GM12878 (cell line): ENCODE data around the gene DISC1. TPM values are rescaled to one million over a fixed set of nuclear protein-coding genes. Genes with fewer than 3 reads are reported as not detected.

Experiments used
- ATAC-seq: fragments of 200-7000 bp; cut with Tn5 transposase; 3 replicates; pipeline ENCODE4 v1.9.1; 2020; ENCODE audit warnings: mild to moderate bottlenecking, moderate library complexity
- BruUV-seq: library from RNA; stranded (reverse); fragments of 400-500 nt; replicated peaks from 2 replicates; lab custom pipeline; 2021; lab: Mats Ljungman, UMichigan
- CTCF ChIA-PET: fragments of 300-600 bp; sonication (Branson Sonifier 250); formaldehyde crosslinking; extraction: SDS; loops from one replicate; lab custom pipeline; 2021; ENCODE audit warnings: inconsistent platforms; lab: Yijun Ruan, JAX
- POLR2A ChIA-PET: fragments of 350-600 bp; formaldehyde crosslinking; extraction: SDS; loops from one replicate; lab custom pipeline; 2021; ENCODE audit warnings: inconsistent platforms; lab: Charles Lee
- RAD21 ChIA-PET: fragments of 300-600 bp; sonication (Branson Sonifier 250); formaldehyde crosslinking; loops from one replicate; lab custom pipeline; 2023; ENCODE audit warnings: antibody characterized with exemption; ENCODE audit not compliant: unreplicated experiment; lab: Charles Lee
- SMC1A ChIA-PET: fragments of 300-600 bp; sonication (Branson Sonifier 250); formaldehyde crosslinking; loops from one replicate; lab custom pipeline; 2023; ENCODE audit not compliant: unreplicated experiment, uncharacterized antibody; lab: Charles Lee
- DNase-seq: peaks from one replicate; pipeline ENCODE4 v3.0.0-alpha.2; 2011; ENCODE audit warnings: low read depth, low spot score
- FAIRE-seq: peaks from 3 replicates; lab custom pipeline; 2011; peaks lifted over from hg19 to GRCh38; lab: Jason Lieb, UNC
- H2AFZ ChIP-seq: 2 replicates; pipeline ENCODE4 v1.6.0; 2011; ENCODE audit warnings: low read depth, low read length, control low read depth; ENCODE audit not compliant: control insufficient read depth
- H3K27ac ChIP-seq: 2 replicates; pipeline ENCODE4 v1.5.1; 2011; ENCODE audit warnings: control low read depth; ENCODE audit not compliant: control insufficient read depth, insufficient read depth
- H3K27me3 ChIP-seq, 2 experiments: replicated peaks in 1 of 2; 2 replicates each; pipeline versions ENCODE4 v1.6.0 to v1.6.1; 2011; ENCODE audit warnings: low read length in 1 of 2; ENCODE audit not compliant: control insufficient read depth in 2 of 2, insufficient read depth in 2 of 2
- H3K36me3 ChIP-seq, 2 experiments: 2 replicates each; pipeline ENCODE4 v1.5.1; 2011; ENCODE audit warnings: low read length in 1 of 2; ENCODE audit not compliant: control insufficient read depth in 2 of 2, insufficient read depth in 2 of 2
- H3K4me1 ChIP-seq: 2 replicates; pipeline ENCODE4 v1.6.1; 2011; ENCODE audit warnings: mild to moderate bottlenecking, low read length, moderate library complexity, mixed read lengths; ENCODE audit not compliant: control insufficient read depth, insufficient read depth
- H3K4me2 ChIP-seq: 2 replicates; pipeline ENCODE4 v1.6.0; 2011; ENCODE audit warnings: control low read depth; ENCODE audit not compliant: control insufficient read depth, insufficient read depth
- H3K4me3 ChIP-seq: fragments of 200-600 bp; sonication (generic); 2 replicates; pipeline ENCODE4 v1.5.1; 2016
- H3K79me2 ChIP-seq: 2 replicates; pipeline ENCODE4 v1.6.0; 2011; ENCODE audit warnings: low read length; ENCODE audit not compliant: control insufficient read depth, insufficient read depth
- H3K9ac ChIP-seq: 2 replicates; pipeline ENCODE4 v1.8.0; 2011; ENCODE audit warnings: low read length, control low read depth, mixed read lengths; ENCODE audit not compliant: control insufficient read depth, insufficient read depth
- H3K9me3 ChIP-seq: replicated peaks from 3 replicates; pipeline ENCODE4 v1.5.1; 2011; ENCODE audit warnings: mild to moderate bottlenecking, low read length; ENCODE audit not compliant: control insufficient read depth, insufficient read depth
- H4K20me1 ChIP-seq: 2 replicates; pipeline ENCODE4 v1.6.0; 2011; ENCODE audit not compliant: control insufficient read depth, insufficient read depth
- BHLHE40 ChIP-seq, 2 experiments: fragments of 450-650 bp in 1 of 2; IDR thresholded peaks; 2 replicates each; pipeline ENCODE4 v1.6.1; 2011 to 2017; ENCODE audit warnings: low read depth in 2 of 2, borderline replicate concordance in 1 of 2, improper control_type of control experiment in 1 of 2, low read length in 1 of 2, mild to moderate bottlenecking in 1 of 2
- CBX3 ChIP-seq: fragments of 200-600 bp; sonication (generic); IDR thresholded peaks from 2 replicates; pipeline ENCODE4 v1.6.1; 2016; ENCODE audit warnings: low read depth, borderline replicate concordance
- CBX5 ChIP-seq: sonication (generic); IDR thresholded peaks from 2 replicates; pipeline ENCODE4 v1.6.1; 2016; ENCODE audit warnings: low read depth, moderate library complexity, mild to moderate bottlenecking, inconsistent platforms
- EP300 ChIP-seq, 2 experiments: fragments of 150-350 bp in 1 of 2; IDR thresholded peaks; 2 replicates each; pipeline ENCODE4 v1.6.1; 2011 to 2012; ENCODE audit warnings: low read depth in 2 of 2, low read length in 2 of 2, borderline replicate concordance in 1 of 2, improper control_type of control experiment in 1 of 2, inconsistent platforms in 1 of 2; ENCODE audit not compliant: control insufficient read depth in 1 of 2
- FOXK2 ChIP-seq: fragments of 450-650 bp; IDR thresholded peaks from 2 replicates; pipeline ENCODE4 v1.6.1; 2017; ENCODE audit warnings: mild to moderate bottlenecking, moderate library complexity
- IKZF1 ChIP-seq: fragments of 450-650 bp; conservative IDR thresholded peaks from 2 replicates; pipeline ENCODE4 v1.6.1; 2017; ENCODE audit warnings: antibody characterized with exemption, mild to moderate bottlenecking
- KLF5 ChIP-seq: fragments of 450-650 bp; IDR thresholded peaks from 2 replicates; pipeline ENCODE4 v1.6.1; 2014; ENCODE audit warnings: mild to moderate bottlenecking; ENCODE audit not compliant: partially characterized antibody
- MTA2 ChIP-seq: fragments of 450-650 bp; IDR thresholded peaks from 2 replicates; pipeline ENCODE4 v1.6.1; 2016; ENCODE audit warnings: low read depth, mild to moderate bottlenecking, moderate library complexity
- MYC ChIP-seq: IDR thresholded peaks from 2 replicates; pipeline ENCODE4 v1.6.1; 2011; ENCODE audit warnings: mild to moderate bottlenecking, low read length, moderate library complexity, inconsistent platforms; ENCODE audit not compliant: insufficient read depth, insufficient replicate concordance, insufficient read length, severe bottlenecking
- NFIC ChIP-seq: IDR thresholded peaks from 2 replicates; pipeline ENCODE4 v1.6.1; 2012; ENCODE audit warnings: low read depth, mild to moderate bottlenecking, inconsistent platforms, low read length, moderate library complexity
- NFYA ChIP-seq: IDR thresholded peaks from 2 replicates; pipeline ENCODE4 v1.6.1; 2011; ENCODE audit warnings: low read depth, mild to moderate bottlenecking, low read length, improper control_type of control experiment, borderline replicate concordance
- NR2C2 ChIP-seq: IDR thresholded peaks from 2 replicates; pipeline ENCODE4 v1.6.1; 2011; ENCODE audit warnings: borderline replicate concordance, low read depth; ENCODE audit not compliant: control insufficient read depth, insufficient read length
- NRF1 ChIP-seq: conservative IDR thresholded peaks from 2 replicates; pipeline ENCODE4 v1.6.1; 2011; ENCODE audit warnings: mild to moderate bottlenecking, low read depth, low read length, improper control_type of control experiment
- POLR2AphosphoS5 ChIP-seq: IDR thresholded peaks from 2 replicates; pipeline ENCODE4 v1.6.1; 2011; ENCODE audit warnings: mild to moderate bottlenecking, low read length, inconsistent platforms
- RCOR1 ChIP-seq: conservative IDR thresholded peaks from 2 replicates; pipeline ENCODE4 v1.6.1; 2012; ENCODE audit warnings: low read depth, low read length, improper control_type of control experiment
- RFX5 ChIP-seq: IDR thresholded peaks from 2 replicates; pipeline ENCODE4 v1.6.1; 2011; ENCODE audit warnings: low read depth, low read length, improper control_type of control experiment
- SIX5 ChIP-seq: IDR thresholded peaks from 2 replicates; pipeline ENCODE4 v1.6.1; 2011; ENCODE audit warnings: mild to moderate bottlenecking, low read depth, low read length, moderate library complexity; ENCODE audit not compliant: severe bottlenecking
- SMAD1 ChIP-seq: fragments of 450-650 bp; IDR thresholded peaks from 2 replicates; pipeline ENCODE4 v1.6.1; 2018; ENCODE audit warnings: mild to moderate bottlenecking, low read depth; ENCODE audit not compliant: partially characterized antibody
- STAT1 ChIP-seq: fragments of 450-650 bp; conservative IDR thresholded peaks from 2 replicates; pipeline ENCODE4 v1.6.1; 2014; ENCODE audit warnings: antibody characterized with exemption, mild to moderate bottlenecking
- TCF12 ChIP-seq: IDR thresholded peaks from 2 replicates; pipeline ENCODE4 v1.6.1; 2011; ENCODE audit warnings: low read depth, mild to moderate bottlenecking, low read length
- TCF3 ChIP-seq: IDR thresholded peaks from 2 replicates; pipeline ENCODE4 v1.6.1; 2012; ENCODE audit warnings: low read depth, mild to moderate bottlenecking, low read length, borderline replicate concordance; ENCODE audit not compliant: insufficient read depth
- ZNF207 ChIP-seq: fragments of 450-650 bp; IDR thresholded peaks from 2 replicates; pipeline ENCODE4 v1.6.1; 2014; ENCODE audit warnings: antibody characterized with exemption, mild to moderate bottlenecking, borderline replicate concordance
- ZNF217 ChIP-seq: fragments of 450-650 bp; IDR thresholded peaks from 2 replicates; pipeline ENCODE4 v1.6.1; 2017; ENCODE audit warnings: antibody characterized with exemption, mild to moderate bottlenecking
- ZSCAN29 ChIP-seq: fragments of 450-650 bp; IDR thresholded peaks from 2 replicates; pipeline ENCODE4 v1.6.1; 2017; ENCODE audit warnings: mild to moderate bottlenecking, moderate library complexity
- in situ Hi-C: fragments of 300-500 bp; cut with MboI; formaldehyde crosslinking; loops from 9 replicates; pipeline ENCODE4 v1.14.3; 2018; ENCODE audit warnings: mixed read lengths
- intact Hi-C: fragments of 100-400 bp; cut with micrococcal nuclease; formaldehyde crosslinking; loops from one replicate; pipeline ENCODE4 v1.14.2; 2022; ENCODE audit not compliant: unreplicated experiment
- polyA plus RNA-seq, 11 experiments: library from polyadenylated mRNA; depleted of rRNA in 4 of 11; unstranded in 6 of 11; stranded (reverse) in 5 of 11; fragments of >200 nt; fragmentation: Nextera tagmentation in 4 of 11; fragmentation: Illumina TruSeq in 1 of 11; extraction: Ambion mirVana in 4 of 11; extraction: Trizol in 1 of 11; gene quantifications; 1 replicate in 1 of 11; 2 replicates in 10 of 11; pipeline versions ENCODE4 v1.2.1 to v1.2.3, GENCODE V29; 2011 to 2016; ENCODE audit warnings: inconsistent platforms in 2 of 11, missing spikeins in 2 of 11, low read depth in 1 of 11
- total RNA-seq, 4 experiments: library from RNA; depleted of rRNA in 3 of 4; stranded (reverse); fragments of >200 nt in 3 of 4; fragmentation: Illumina TruSeq in 1 of 4; extraction: Trizol in 1 of 4; gene quantifications; 2 replicates each; pipeline versions ENCODE4 v1.2.1 to v1.2.3, GENCODE V29; 2013 to 2021

Gene DISC1
- total and polyA plus RNA-seq, 10 of the 15 experiments (the other 5 are each of a cell fraction or from before 2014, with no cell fraction given): 0.05 to 0.72 (median 0.19) TPM; not detected in 1

GRCh38 chr1:231731268-231731667, 104.7 kb downstream of the DISC1 start:
- Histone ChIP-seq H3K36me3 (no peaks in the 10 kb centered on the region), H3K4me3 (no peak overlapping the region), H3K27me3 (no peaks in the 10 kb centered on the region), H4K20me1 (no peaks in the 10 kb centered on the region), H3K9ac (no peak overlapping the region), H3K27ac (no peak overlapping the region), H3K4me1 (no peaks in the 10 kb centered on the region), H3K9me3 (no peaks in the 10 kb centered on the region), H3K4me2 (no peak overlapping the region), H2AFZ (no peak overlapping the region), H3K79me2 (no peaks in the 10 kb centered on the region)
- ChIA-PET CTCF (interaction anchor here (0.7 kb wide), 1 partner anchor 38 kb away, joined by 3 read pairs; no protein-coding TSS in a partner anchor), POLR2A (no interaction called here), SMC1A (interaction anchor here (0.6 kb wide), 1 partner anchor 251 kb away, joined by 3 read pairs; no protein-coding TSS in a partner anchor), RAD21 (no interaction called here)
- FAIRE-seq (no peak), ATAC-seq (no peak), DNase-seq (no peak)
- in situ Hi-C loops: no loop called here
- no peak for TF ChIP-seq ZNF217
- no peak for TF ChIP-seq RFX5
- TF ChIP-seq KLF5: no peak
- no peak for TF ChIP-seq POLR2AphosphoS5
- TF ChIP-seq ZSCAN29: no peak
- TF ChIP-seq BHLHE40 (IDR thresholded peaks at IDR 0.05; ENCODE audit: borderline replicate concordance in 1 of 2, low read depth in 2 of 2, low read length in 1 of 2): no peak
- no peak for TF ChIP-seq STAT1
- no peak for TF ChIP-seq RCOR1
- TF ChIP-seq NR2C2: no peak
- TF ChIP-seq ZNF207: no peak
- no peak for TF ChIP-seq CBX3
- BruUV-seq: no TSS peak
- intact Hi-C loops: no loop called here

- no peak overlapping the region for H3K4me3 ChIP-seq
- ChIA-PET SMC1A (no interaction called here), POLR2A (no interaction called here), RAD21 (no interaction called here), CTCF (no interaction called here)
- no peak overlapping the region for H3K9ac ChIP-seq
- H3K79me2 ChIP-seq: no peaks in the 10 kb centered on the region
- no peak overlapping the region for H2AFZ ChIP-seq
- no peaks in the 10 kb centered on the region for H3K4me1 ChIP-seq
- H4K20me1 ChIP-seq: no peaks in the 10 kb centered on the region
- H3K9me3 ChIP-seq: no peaks in the 10 kb centered on the region
- no peak overlapping the region for H3K4me2 ChIP-seq
- DNase-seq (no peak), ATAC-seq (no peak), FAIRE-seq (no peak)
- intact Hi-C loops (no loop called here), in situ Hi-C loops (no loop called here)
- BruUV-seq: no TSS peak
- no peak overlapping the region for H3K27ac ChIP-seq
- no peaks in the 10 kb centered on the region for H3K36me3 ChIP-seq
- H3K27me3 ChIP-seq: no peaks in the 10 kb centered on the region
- no peak for TF ChIP-seq FOXK2
- no peak for TF ChIP-seq TCF3
- no peak for TF ChIP-seq NFYA
- TF ChIP-seq MYC: no peak
- no peak for TF ChIP-seq SIX5
- no peak for TF ChIP-seq SMAD1
- TF ChIP-seq EP300 (IDR thresholded peaks at IDR 0.05; ENCODE audit: borderline replicate concordance in 1 of 2, control insufficient read depth in 1 of 2, low read depth in 2 of 2, low read length in 2 of 2): no peak
- TF ChIP-seq CBX5: no peak
- TF ChIP-seq NRF1: no peak
- no peak for TF ChIP-seq MTA2
- TF ChIP-seq IKZF1: no peak
- TF ChIP-seq TCF12: no peak
- TF ChIP-seq NFIC: no peak
These were observed 106.5 kb downstream of the DISC1 start for GRCh38 chr1:231733063-231733462.
